A673 (cell line): Measurements from ENCODE around the gene COBLL1. TPM values are rescaled to one million over a fixed set of nuclear protein-coding genes. Genes with fewer than 3 reads are reported as not detected.

Source experiments
- BruUV-seq: library from RNA; stranded (reverse); fragments of 400-500 nt; replicated peaks from 2 replicates; lab custom pipeline; 2021; lab: Mats Ljungman, UMichigan
- CTCF ChIA-PET: fragments of 300-600 bp; sonication (Branson Sonifier 250); formaldehyde crosslinking; loops from one replicate; lab custom pipeline; 2022; ENCODE audit warnings: antibody characterized with exemption; lab: Charles Lee
- POLR2A ChIA-PET: fragments of 300-600 bp; sonication (Branson Sonifier 250); formaldehyde crosslinking; loops from one replicate; lab custom pipeline; 2022; ENCODE audit warnings: antibody characterized with exemption; ENCODE audit not compliant: low non-redundant PET; lab: Charles Lee
- DNase-seq: peaks from one replicate; pipeline ENCODE4 v3.0.0-alpha.2; 2015; ENCODE audit warnings: low spot score
- H3K27ac ChIP-seq: fragments of 200-600 bp; sonication (generic); 2 replicates; pipeline ENCODE4 v1.5.1; 2016; ENCODE audit warnings: mixed run types, low read depth, mild to moderate bottlenecking, mixed read lengths, antibody characterized with exemption, low read length; ENCODE audit not compliant: poor library complexity, severe bottlenecking
- H3K27me3 ChIP-seq: fragments of 200-600 bp; sonication (generic); replicated peaks from 2 replicates; pipeline ENCODE4 v1.6.1; 2017; ENCODE audit warnings: mixed run types, low read depth, mild to moderate bottlenecking, mixed read lengths, antibody characterized with exemption, low read length; ENCODE audit not compliant: insufficient read depth, poor library complexity
- H3K36me3 ChIP-seq: fragments of 200-600 bp; sonication (generic); 2 replicates; pipeline ENCODE4 v1.6.1; 2016; ENCODE audit warnings: mixed run types, mild to moderate bottlenecking, mixed read lengths, antibody characterized with exemption, low read length; ENCODE audit not compliant: insufficient read depth, poor library complexity, severe bottlenecking
- H3K4me1 ChIP-seq: fragments of 200-600 bp; sonication (generic); 2 replicates; pipeline ENCODE4 v1.6.1; 2017; ENCODE audit warnings: mixed run types, mild to moderate bottlenecking, mixed read lengths, antibody characterized with exemption, low read length; ENCODE audit not compliant: insufficient read depth, poor library complexity, severe bottlenecking
- H3K4me3 ChIP-seq: fragments of 200-600 bp; sonication (generic); 2 replicates; pipeline ENCODE4 v1.5.1; 2016; ENCODE audit warnings: low read depth, mixed run types, mild to moderate bottlenecking, mixed read lengths, low read length; ENCODE audit not compliant: poor library complexity, severe bottlenecking
- H3K9me3 ChIP-seq: fragments of 200-600 bp; sonication (generic); 2 replicates; pipeline ENCODE4 v1.6.1; 2016; ENCODE audit warnings: mixed run types, low read depth, mild to moderate bottlenecking, mixed read lengths, antibody characterized with exemption, low read length; ENCODE audit not compliant: poor library complexity, severe bottlenecking
- EZH2 ChIP-seq: fragments of 200-600 bp; sonication (generic); IDR thresholded peaks from 2 replicates; pipeline ENCODE4 v1.6.1; 2017; ENCODE audit warnings: borderline replicate concordance, low read depth, mild to moderate bottlenecking, mixed read lengths, antibody characterized with exemption, low read length; ENCODE audit not compliant: poor library complexity, severe bottlenecking
- intact Hi-C: fragments of 100-400 bp; cut with micrococcal nuclease; formaldehyde crosslinking; loops from one replicate; pipeline ENCODE4 v1.10.0; 2022; ENCODE audit not compliant: unreplicated experiment
- total RNA-seq: library from RNA; stranded (reverse); gene quantifications from 2 replicates; pipeline ENCODE4 v1.2.3, GENCODE V29; 2021
- TF ChIP-seq, protein P1 (sequence below): fragments of 300-800, 200-600 bp; sonication (generic); conservative IDR thresholded peaks from 2 replicates; pipeline ENCODE4 v1.5.1; 2017; ENCODE audit warnings: low read depth, mild to moderate bottlenecking, antibody characterized with exemption, low read length, moderate library complexity, mixed read lengths

COBLL1 gene
- total RNA-seq, 1 experiment from 2014 or later: 6.6 TPM

- no peak for DNase-seq
Observed at GRCh38 chr2:164796999-164797398, 44.6 kb downstream of the COBLL1 start.

GRCh38 chr2:164794432-164795231 lies 47.0 kb downstream of the COBLL1 start:
- BruUV-seq: no TSS peak
- no peak overlapping the region for H3K27ac ChIP-seq
- no peaks in the 10 kb centered on the region for H3K27me3 ChIP-seq
- POLR2A ChIA-PET: no interaction called here
- no peak overlapping the region for H3K4me3 ChIP-seq
- H3K9me3 ChIP-seq: no peaks in the 10 kb centered on the region
- no peaks in the 10 kb centered on the region for H3K36me3 ChIP-seq
- no peak for TF ChIP-seq EZH2
- TF ChIP-seq, protein P1, sequence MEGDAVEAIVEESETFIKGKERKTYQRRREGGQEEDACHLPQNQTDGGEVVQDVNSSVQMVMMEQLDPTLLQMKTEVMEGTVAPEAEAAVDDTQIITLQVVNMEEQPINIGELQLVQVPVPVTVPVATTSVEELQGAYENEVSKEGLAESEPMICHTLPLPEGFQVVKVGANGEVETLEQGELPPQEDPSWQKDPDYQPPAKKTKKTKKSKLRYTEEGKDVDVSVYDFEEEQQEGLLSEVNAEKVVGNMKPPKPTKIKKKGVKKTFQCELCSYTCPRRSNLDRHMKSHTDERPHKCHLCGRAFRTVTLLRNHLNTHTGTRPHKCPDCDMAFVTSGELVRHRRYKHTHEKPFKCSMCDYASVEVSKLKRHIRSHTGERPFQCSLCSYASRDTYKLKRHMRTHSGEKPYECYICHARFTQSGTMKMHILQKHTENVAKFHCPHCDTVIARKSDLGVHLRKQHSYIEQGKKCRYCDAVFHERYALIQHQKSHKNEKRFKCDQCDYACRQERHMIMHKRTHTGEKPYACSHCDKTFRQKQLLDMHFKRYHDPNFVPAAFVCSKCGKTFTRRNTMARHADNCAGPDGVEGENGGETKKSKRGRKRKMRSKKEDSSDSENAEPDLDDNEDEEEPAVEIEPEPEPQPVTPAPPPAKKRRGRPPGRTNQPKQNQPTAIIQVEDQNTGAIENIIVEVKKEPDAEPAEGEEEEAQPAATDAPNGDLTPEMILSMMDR: no peak
- no peaks in the 10 kb centered on the region for H3K4me1 ChIP-seq
- intact Hi-C loops: no loop called here
- no peak for DNase-seq
- CTCF ChIA-PET: no interaction called here

More at GRCh38 chr2:164796999-164797398, 44.6 kb downstream of the COBLL1 start:
- Histone ChIP-seq H3K27ac (no peak overlapping the region), H3K4me3 (no peak overlapping the region), H3K9me3 (no peaks in the 10 kb centered on the region), H3K27me3 (no peaks in the 10 kb centered on the region), H3K4me1 (no peaks in the 10 kb centered on the region), H3K36me3 (no peaks in the 10 kb centered on the region)
- BruUV-seq: no TSS peak
- TF ChIP-seq EZH2: no peak
- TF ChIP-seq, protein P1: no peak
- intact Hi-C loops: no loop called here
- ChIA-PET CTCF (no interaction called here), POLR2A (no interaction called here)

GRCh38 chr2:164794016-164794415 lies 47.6 kb downstream of the COBLL1 start:
- Histone ChIP-seq H3K9me3 (no peaks in the 10 kb centered on the region), H3K4me1 (no peaks in the 10 kb centered on the region), H3K27me3 (no peaks in the 10 kb centered on the region), H3K27ac (no peak overlapping the region), H3K4me3 (no peak overlapping the region), H3K36me3 (no peaks in the 10 kb centered on the region)
- intact Hi-C loops: no loop called here
- TF ChIP-seq, protein P1: no peak
- no peak for TF ChIP-seq EZH2
- CTCF ChIA-PET: no interaction called here
- BruUV-seq: no TSS peak
- POLR2A ChIA-PET: no interaction called here
- DNase-seq: no peak
